SK-N-SH treated with all-trans-retinoic acid at 6 μM for 48 hours (cell line): ENCODE results near the gene DGKG.

Experiments
- ARNTL ChIP-seq: fragments of 450-650 bp; formaldehyde crosslinking; IDR thresholded peaks from 2 replicates; pipeline ENCODE4 v1.5.0; 2020; ENCODE audit warnings: low read depth, mild to moderate bottlenecking, moderate library complexity, borderline replicate concordance
- CSDC2 ChIP-seq: fragments of 250-450 bp; sonication (Bioruptor Pico); IDR thresholded peaks from 2 replicates; pipeline ENCODE4 v1.5.0; 2020; ENCODE audit warnings: mild to moderate bottlenecking, moderate library complexity
- GLIS3 ChIP-seq: fragments of 250-450 bp; sonication (Bioruptor Pico); IDR thresholded peaks from 2 replicates; pipeline ENCODE4 v1.5.0; 2020; ENCODE audit warnings: mild to moderate bottlenecking, moderate library complexity
- ISL1 ChIP-seq: fragments of 250-450 bp; sonication (Bioruptor Pico); IDR thresholded peaks from 2 replicates; pipeline ENCODE4 v2.1.2; 2022; ENCODE audit warnings: mild to moderate bottlenecking, moderate library complexity
- OSR1 ChIP-seq: fragments of 250-450 bp; sonication (Bioruptor Pico); IDR thresholded peaks from 2 replicates; pipeline ENCODE4 v1.8.0; 2022; ENCODE audit warnings: moderate library complexity, mild to moderate bottlenecking, inconsistent platforms
- TCF4 ChIP-seq: fragments of 250-450 bp; sonication (Bioruptor Pico); IDR thresholded peaks from 2 replicates; pipeline ENCODE4 v1.8.0; 2021; ENCODE audit warnings: mild to moderate bottlenecking, moderate library complexity, borderline replicate concordance
- ZC3H10 ChIP-seq: fragments of 250-450 bp; sonication (Bioruptor Pico); IDR thresholded peaks from 2 replicates; pipeline ENCODE4 v1.5.1; 2021; ENCODE audit warnings: mild to moderate bottlenecking, moderate library complexity
- ZFP3 ChIP-seq: fragments of 250-450 bp; sonication (Bioruptor Pico); IDR thresholded peaks from 2 replicates; pipeline ENCODE4 v1.5.0; 2020; ENCODE audit warnings: mild to moderate bottlenecking, moderate library complexity
- ZFP30 ChIP-seq: fragments of 450-650 bp; formaldehyde crosslinking; IDR thresholded peaks from 2 replicates; pipeline ENCODE4 v1.5.0; 2022; ENCODE audit warnings: mild to moderate bottlenecking, moderate library complexity
- ZNF565 ChIP-seq: fragments of 450-650 bp; formaldehyde crosslinking; conservative IDR thresholded peaks from 2 replicates; pipeline ENCODE4 v1.5.0; 2020; ENCODE audit warnings: low read depth, mild to moderate bottlenecking, moderate library complexity
- TF ChIP-seq, protein P1 (sequence below): fragments of 250-450 bp; sonication (Bioruptor Pico); IDR thresholded peaks from 2 replicates; pipeline ENCODE4 v1.5.1; 2020; ENCODE audit warnings: low read depth, mild to moderate bottlenecking, moderate library complexity
- TF ChIP-seq, protein P2 (sequence below): fragments of 250-450 bp; sonication (Bioruptor Pico); IDR thresholded peaks from 2 replicates; pipeline ENCODE4 v1.8.0; 2021; ENCODE audit warnings: low read depth, mild to moderate bottlenecking, moderate library complexity, borderline replicate concordance
- TF ChIP-seq, protein P3 (sequence below): fragments of 250-450 bp; sonication (Bioruptor Pico); IDR thresholded peaks from 2 replicates; pipeline ENCODE4 v1.8.0; 2020; ENCODE audit warnings: mild to moderate bottlenecking, moderate library complexity, borderline replicate concordance

DNA sequence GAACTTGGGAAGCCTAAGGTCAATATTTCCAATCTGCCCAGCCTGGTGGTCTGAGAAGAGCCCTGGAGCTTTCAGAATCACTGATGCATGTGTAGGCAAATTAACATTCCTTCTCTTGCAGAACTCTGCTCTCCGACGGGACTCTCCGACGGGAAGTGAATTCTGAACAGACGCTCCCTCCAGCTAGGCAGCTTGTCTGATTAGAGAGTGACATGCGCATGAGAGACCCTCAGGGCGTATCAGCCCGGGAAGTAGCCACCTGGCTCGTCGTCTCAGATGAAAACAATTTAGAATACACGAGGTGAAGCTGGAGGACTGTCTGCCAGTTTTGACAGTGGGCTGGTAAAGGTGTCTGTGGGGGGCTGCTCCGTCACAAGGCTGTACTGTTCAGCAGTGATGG is 103.1 kb downstream of the DGKG start:
- no peak for TF ChIP-seq TCF4 (CRISPR knock-in tag)
- TF ChIP-seq, protein P1, sequence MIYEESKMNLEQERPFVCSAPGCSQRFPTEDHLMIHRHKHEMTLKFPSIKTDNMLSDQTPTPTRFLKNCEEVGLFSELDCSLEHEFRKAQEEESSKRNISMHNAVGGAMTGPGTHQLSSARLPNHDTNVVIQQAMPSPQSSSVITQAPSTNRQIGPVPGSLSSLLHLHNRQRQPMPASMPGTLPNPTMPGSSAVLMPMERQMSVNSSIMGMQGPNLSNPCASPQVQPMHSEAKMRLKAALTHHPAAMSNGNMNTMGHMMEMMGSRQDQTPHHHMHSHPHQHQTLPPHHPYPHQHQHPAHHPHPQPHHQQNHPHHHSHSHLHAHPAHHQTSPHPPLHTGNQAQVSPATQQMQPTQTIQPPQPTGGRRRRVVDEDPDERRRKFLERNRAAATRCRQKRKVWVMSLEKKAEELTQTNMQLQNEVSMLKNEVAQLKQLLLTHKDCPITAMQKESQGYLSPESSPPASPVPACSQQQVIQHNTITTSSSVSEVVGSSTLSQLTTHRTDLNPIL = no peak
- TF ChIP-seq, protein P2, sequence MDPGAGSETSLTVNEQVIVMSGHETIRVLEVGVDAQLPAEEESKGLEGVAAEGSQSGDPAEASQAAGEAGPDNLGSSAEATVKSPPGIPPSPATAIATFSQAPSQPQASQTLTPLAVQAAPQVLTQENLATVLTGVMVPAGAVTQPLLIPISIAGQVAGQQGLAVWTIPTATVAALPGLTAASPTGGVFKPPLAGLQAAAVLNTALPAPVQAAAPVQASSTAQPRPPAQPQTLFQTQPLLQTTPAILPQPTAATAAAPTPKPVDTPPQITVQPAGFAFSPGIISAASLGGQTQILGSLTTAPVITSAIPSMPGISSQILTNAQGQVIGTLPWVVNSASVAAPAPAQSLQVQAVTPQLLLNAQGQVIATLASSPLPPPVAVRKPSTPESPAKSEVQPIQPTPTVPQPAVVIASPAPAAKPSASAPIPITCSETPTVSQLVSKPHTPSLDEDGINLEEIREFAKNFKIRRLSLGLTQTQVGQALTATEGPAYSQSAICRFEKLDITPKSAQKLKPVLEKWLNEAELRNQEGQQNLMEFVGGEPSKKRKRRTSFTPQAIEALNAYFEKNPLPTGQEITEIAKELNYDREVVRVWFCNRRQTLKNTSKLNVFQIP (CRISPR knock-in tag) = no peak
- TF ChIP-seq, protein P3, sequence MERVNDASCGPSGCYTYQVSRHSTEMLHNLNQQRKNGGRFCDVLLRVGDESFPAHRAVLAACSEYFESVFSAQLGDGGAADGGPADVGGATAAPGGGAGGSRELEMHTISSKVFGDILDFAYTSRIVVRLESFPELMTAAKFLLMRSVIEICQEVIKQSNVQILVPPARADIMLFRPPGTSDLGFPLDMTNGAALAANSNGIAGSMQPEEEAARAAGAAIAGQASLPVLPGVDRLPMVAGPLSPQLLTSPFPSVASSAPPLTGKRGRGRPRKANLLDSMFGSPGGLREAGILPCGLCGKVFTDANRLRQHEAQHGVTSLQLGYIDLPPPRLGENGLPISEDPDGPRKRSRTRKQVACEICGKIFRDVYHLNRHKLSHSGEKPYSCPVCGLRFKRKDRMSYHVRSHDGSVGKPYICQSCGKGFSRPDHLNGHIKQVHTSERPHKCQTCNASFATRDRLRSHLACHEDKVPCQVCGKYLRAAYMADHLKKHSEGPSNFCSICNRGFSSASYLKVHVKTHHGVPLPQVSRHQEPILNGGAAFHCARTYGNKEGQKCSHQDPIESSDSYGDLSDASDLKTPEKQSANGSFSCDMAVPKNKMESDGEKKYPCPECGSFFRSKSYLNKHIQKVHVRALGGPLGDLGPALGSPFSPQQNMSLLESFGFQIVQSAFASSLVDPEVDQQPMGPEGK (CRISPR knock-in tag) = no peak
- no peak for TF ChIP-seq GLIS3 (CRISPR knock-in tag)
- no peak for TF ChIP-seq ZFP3 (CRISPR knock-in tag)
- no peak for TF ChIP-seq ARNTL
- no peak for TF ChIP-seq ZFP30 (CRISPR knock-in tag)
- no peak for TF ChIP-seq ZC3H10
- no peak for TF ChIP-seq OSR1 (CRISPR knock-in tag)
- no peak for TF ChIP-seq CSDC2 (CRISPR knock-in tag)
- no peak for TF ChIP-seq ZNF565
- no peak for TF ChIP-seq ISL1 (CRISPR knock-in tag)
